Right cardiac atrium (tissue), 5 donors: ENCODE data around the gene SLC8A3. TPM values are rescaled to one million over a fixed set of nuclear protein-coding genes. Genes with fewer than 3 reads are reported as not detected.

Experiments
- ATAC-seq, 2 donors: fragments of 200-7000 bp; cut with Tn5 transposase; one replicate each; pipeline versions ENCODE4 v1.8.0 to v1.9.1; 2020; ENCODE audit warnings: moderate library complexity in 2 of 2, mild to moderate bottlenecking in 1 of 2
- DNase-seq, 3 donors: peaks; one replicate each; pipeline ENCODE4 v3.0.0-alpha.2; 2020
- H3K27ac ChIP-seq: one replicate; pipeline ENCODE4 v1.5.1; 2013; ENCODE audit warnings: mild to moderate bottlenecking, low read length, control low read depth, moderate library complexity
- H3K27me3 ChIP-seq: one replicate; pipeline ENCODE4 v1.6.1; 2013; ENCODE audit not compliant: control insufficient read depth, insufficient read depth
- H3K4me1 ChIP-seq: one replicate; pipeline ENCODE4 v1.6.1; 2013; ENCODE audit warnings: low read length; ENCODE audit not compliant: control insufficient read depth, insufficient read depth
- H3K4me3 ChIP-seq: one replicate; pipeline ENCODE4 v1.5.1; 2013; ENCODE audit warnings: low read length, control low read depth
- H3K9me3 ChIP-seq: one replicate; pipeline ENCODE4 v1.6.1; 2013; ENCODE audit warnings: low read length; ENCODE audit not compliant: control insufficient read depth
- WGBS: extraction: QIAGEN DNeasy Blood & Tissue Kit; methylation state at CpG from one replicate; pipeline ENCODE4 v1.1.7; 2013; 5-methylcytosine and 5-hydroxymethylcytosine counted together
- intact Hi-C, 4 donors: fragments of 100-400 bp; cut with DNase I; formaldehyde crosslinking; loops; one replicate each; pipeline versions ENCODE4 v1.11.0 to v1.14.0; 2022 to 2023
- polyA plus RNA-seq: library from polyadenylated mRNA; stranded (reverse); fragments of 200-250 nt; gene quantifications from one replicate; pipeline ENCODE4 v1.2.3, GENCODE V29; 2013
- total RNA-seq, 4 donors: library from RNA; stranded (reverse); fragmentation: NEBNext Ultra II Directional; extraction: Animal tissue kit (Norgen Biotek cat#: 25700); gene quantifications; one replicate each; pipeline ENCODE4 v1.2.1, GENCODE V29; 2021
- donor health status: healthy with polysubstance abuse.
- donor health status: DM: no; HTN: yes; CAD: no.
- donor health status: DM: no; HTN: no; CAD: no.
- donor health status: DM: no; HTN: yes; CAD: no; lungs with severe emphysema.
- donor health status: DM: yes; HTN: yes; CAD: no.

Gene SLC8A3
- total and polyA plus RNA-seq, 5 donors = 0.06 to 0.28 (median 0.08) TPM; not detected in 1

DNA sequence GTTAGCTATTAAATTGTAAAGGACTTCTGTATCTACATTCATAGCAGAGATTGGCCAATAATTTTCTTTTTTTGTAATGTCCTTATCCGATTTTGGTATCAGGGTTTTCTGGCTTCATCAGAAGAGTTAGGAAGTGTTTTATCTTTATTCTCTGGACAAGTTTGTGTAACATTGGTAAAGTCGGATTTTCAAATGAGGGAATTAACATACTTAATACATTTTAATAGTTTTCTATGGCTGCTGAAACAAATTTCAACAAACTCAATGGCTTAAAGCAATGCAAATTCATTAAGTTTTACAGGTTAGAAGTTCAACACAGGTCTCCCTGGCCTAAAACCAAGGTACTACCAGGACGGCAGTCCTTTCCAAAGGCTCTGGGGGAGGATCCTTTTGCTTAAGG lies 13.2 kb upstream of the SLC8A3 start:
- DNase-seq (no peak), ATAC-seq (no peak)
- Histone ChIP-seq H3K27ac (no peak overlapping the region), H3K4me3 (no peak overlapping the region), H3K4me1 (no peaks in the 10 kb centered on the region), H3K9me3 (no peaks in the 10 kb centered on the region), H3K27me3 (peaks cover 3% of the 10 kb centered on the region)
- 77% methylated on average over 3 of the region's 3 CpGs for WGBS
- intact Hi-C loops = no loop called here

DNA sequence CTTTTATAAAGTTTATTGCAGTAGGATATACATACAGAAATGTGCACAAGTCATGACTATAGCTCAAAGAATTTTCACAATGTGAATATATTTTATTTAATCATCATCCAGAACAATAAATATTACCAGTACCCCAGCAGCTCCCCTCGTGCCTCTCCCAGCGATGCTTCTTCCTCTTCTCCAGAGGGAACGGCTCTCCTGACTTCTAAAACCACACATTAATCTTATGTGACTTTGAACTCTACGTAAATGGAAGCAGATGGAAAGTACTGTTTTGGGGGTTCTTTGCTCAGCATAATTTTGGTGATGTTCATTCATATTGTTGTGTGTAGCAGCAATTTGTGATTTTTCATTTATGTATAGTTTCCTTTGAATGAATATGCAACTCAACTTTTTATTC lies 4.6 kb upstream of the SLC8A3 start:
- intact Hi-C loops = no loop called here
- 68% methylated on average over 4 of the region's 4 CpGs for whole genome bisulfite sequencing
- H3K27ac ChIP-seq = no peak overlapping the region
- ATAC-seq = no peak
- no peak for DNase-seq
- no peak overlapping the region for H3K4me3 ChIP-seq
- peaks cover 3% of the 10 kb centered on the region for H3K27me3 ChIP-seq
- H3K4me1 ChIP-seq = no peaks in the 10 kb centered on the region
- no peaks in the 10 kb centered on the region for H3K9me3 ChIP-seq

DNA sequence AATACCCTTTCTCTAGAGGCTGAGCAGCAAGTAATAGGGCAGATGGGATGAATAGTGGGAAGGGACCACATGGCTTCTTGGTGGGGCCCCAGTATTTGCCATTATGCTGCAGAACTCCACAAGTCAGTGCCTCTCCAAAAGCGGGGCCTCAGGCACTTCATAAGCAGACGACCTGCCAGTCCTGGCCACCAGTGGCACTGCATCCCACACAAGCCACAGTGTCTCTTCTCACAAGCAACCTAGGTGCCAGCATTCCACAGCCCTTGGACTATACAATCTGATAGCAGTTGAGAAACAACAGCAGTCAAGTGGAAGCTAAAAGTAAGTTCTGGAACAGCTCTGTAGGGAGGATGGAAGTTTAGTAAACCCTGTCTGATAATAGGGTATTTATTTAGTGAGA lies 4.2 kb upstream of the SLC8A3 start:
- ATAC-seq (no peak), DNase-seq (no peak)
- peaks cover 3% of the 10 kb centered on the region for H3K27me3 ChIP-seq
- no peak overlapping the region for H3K27ac ChIP-seq
- WGBS = 68% methylated on average over 2 of the region's 2 CpGs
- no peaks in the 10 kb centered on the region for H3K4me1 ChIP-seq
- H3K4me3 ChIP-seq = no peak overlapping the region
- intact Hi-C loops = no loop called here
- no peaks in the 10 kb centered on the region for H3K9me3 ChIP-seq

DNA sequence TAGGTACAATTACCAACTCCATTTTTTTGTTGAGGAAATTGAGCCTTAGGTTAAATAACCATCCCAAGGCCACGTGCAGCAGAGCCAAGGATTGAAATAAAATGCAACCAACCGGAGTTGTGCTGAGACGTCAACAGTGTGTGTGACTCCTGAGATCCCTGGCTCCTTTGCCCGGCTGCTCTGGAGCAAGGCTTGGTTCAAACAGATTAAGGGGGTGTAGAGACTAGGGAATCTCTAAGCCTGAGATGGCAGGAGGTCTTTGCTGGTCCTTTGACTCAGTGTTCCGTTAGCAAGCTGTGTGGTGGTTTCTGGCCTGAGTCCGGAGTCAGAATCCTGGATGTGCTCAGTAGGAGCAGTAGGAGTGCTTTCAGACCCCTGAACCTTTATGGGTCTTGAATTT lies 1.4 kb upstream of the SLC8A3 start:
- Histone ChIP-seq H3K27ac (no peak overlapping the region), H3K27me3 (peaks cover 3% of the 10 kb centered on the region), H3K4me3 (no peak overlapping the region), H3K4me1 (no peaks in the 10 kb centered on the region), H3K9me3 (no peaks in the 10 kb centered on the region)
- WGBS = 78% methylated on average over 6 of the region's 6 CpGs
- intact Hi-C loops = no loop called here
- DNase-seq (no peak), ATAC-seq (no peak)

DNA sequence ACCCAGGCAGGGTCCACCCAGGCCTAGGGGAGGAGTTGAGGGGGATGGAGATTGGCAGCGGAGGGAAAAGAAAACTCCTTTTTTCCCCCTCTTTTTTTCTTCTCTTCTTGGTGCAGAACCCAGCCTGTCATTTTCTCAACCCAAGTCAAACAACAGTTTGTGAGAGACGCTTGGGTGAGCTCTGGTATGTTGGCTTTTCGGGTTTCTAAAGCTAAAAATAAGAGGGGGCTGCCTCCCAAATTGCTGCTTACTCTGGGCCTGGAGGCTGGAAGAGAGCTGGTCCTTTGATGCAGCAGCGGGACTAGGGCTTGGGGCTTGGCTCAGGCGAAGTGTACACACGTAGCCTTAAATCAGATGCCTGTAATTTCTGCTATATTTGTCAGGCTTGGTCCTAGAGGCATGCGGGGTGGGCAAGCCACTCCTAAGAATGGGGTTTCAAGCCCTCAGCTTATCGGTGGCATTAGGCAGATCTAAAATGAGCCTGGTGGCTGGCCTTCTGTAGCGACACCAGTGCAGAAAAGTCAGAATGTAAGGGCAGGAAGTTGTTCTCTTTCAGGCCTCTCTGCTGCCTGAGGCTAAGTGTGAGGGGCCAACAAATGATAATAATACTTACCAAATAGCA lies 816 bp upstream of the SLC8A3 start:
- intact Hi-C loops = no loop called here
- H3K9me3 ChIP-seq = no peaks in the 10 kb centered on the region
- H3K27ac ChIP-seq = no peak overlapping the region
- peaks cover 3% of the 10 kb centered on the region for H3K27me3 ChIP-seq
- no peak for ATAC-seq
- DNase-seq = no peak
- H3K4me3 ChIP-seq = peak overlapping the region; percentile 43
- no peaks in the 10 kb centered on the region for H3K4me1 ChIP-seq
- WGBS = 26% methylated on average over 9 of the region's 9 CpGs

DNA sequence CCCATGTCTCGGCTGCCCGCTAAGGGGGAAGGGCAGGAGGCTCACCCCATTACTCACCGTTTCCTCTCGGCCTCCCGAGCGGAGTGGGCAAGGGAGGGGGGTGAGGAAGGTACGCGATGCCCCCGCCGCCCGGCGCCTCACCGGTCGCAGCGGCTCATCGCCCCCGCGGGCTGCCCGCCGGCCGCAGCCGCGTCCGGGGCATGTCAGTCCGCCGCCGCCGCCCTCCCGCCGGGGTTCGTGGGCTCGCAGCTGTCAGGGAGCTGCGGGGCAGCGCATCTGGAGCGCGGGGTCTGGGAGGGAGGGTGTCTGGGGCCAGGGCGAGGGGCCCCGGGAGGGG lies 461 bp downstream of the SLC8A3 start:
- ATAC-seq (no peak), DNase-seq (peak in 1 of 3 donors; percentile 38)
- under 1% methylated on average over 38 of the region's 38 CpGs for WGBS
- no peaks in the 10 kb centered on the region for H3K9me3 ChIP-seq
- H3K27ac ChIP-seq = no peak overlapping the region
- H3K27me3 ChIP-seq = peaks cover 3% of the 10 kb centered on the region
- intact Hi-C loops = no loop called here
- peak overlapping the region; percentile 43 for H3K4me3 ChIP-seq
- H3K4me1 ChIP-seq = no peaks in the 10 kb centered on the region

DNA sequence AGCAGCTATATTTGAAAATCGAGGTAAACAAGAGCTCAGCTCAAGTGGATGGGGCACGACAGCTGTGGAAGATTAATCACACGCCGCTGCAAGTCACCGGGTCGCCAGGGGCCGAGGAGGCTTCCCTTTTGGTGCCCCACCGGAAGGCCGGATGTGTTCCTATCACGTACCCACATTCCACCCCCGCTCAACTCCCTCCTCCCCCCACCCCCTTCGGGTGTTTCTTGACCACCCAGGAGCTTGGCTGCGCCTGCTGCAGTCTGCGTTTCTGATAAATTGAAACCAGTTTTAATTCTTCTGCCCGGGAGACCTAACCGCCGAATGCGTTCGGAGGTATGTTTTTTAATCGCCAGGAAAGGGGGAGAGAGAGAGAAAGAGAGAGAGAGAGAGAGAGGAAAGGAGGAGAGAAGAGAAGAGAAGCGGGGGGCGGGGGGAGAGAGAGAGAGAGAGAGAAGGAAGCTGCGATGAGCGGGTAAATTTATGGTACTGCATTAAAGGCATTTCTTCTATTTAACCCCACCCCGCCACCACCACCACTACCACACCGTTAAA lies 1.8 kb downstream of the SLC8A3 start:
- peak overlapping the region; percentile 43 for H3K4me3 ChIP-seq
- intact Hi-C loops = no loop called here
- H3K9me3 ChIP-seq = no peaks in the 10 kb centered on the region
- H3K27me3 ChIP-seq = peaks cover under 1% of the 10 kb centered on the region
- no peak overlapping the region for H3K27ac ChIP-seq
- H3K4me1 ChIP-seq = no peaks in the 10 kb centered on the region
- ATAC-seq (no peak), DNase-seq (peak; percentile 18 to 49 (median 45))
- 1% methylated on average over 26 of the region's 26 CpGs for WGBS

DNA sequence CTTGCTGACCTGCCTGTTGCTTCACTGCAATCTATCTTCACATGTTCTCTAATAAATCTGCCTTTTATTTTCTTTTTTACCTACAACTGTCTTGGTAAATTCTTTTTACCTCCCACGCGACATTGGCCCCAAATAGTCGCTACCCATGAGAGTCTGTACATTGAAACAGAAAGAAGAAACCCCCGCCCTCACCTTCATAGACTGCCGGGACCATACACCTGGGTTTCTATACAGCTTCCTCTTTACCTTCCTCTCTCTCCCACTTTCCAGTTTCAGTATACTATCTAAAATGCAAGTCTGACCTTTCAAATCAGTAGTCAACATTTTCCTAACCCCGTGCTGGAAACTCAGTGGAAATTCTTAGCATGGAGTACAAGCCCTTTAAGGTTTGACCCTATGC lies 4.8 kb downstream of the SLC8A3 start:
- Histone ChIP-seq H3K27me3 (no peaks in the 10 kb centered on the region), H3K4me3 (no peak overlapping the region), H3K4me1 (no peaks in the 10 kb centered on the region), H3K27ac (no peak overlapping the region), H3K9me3 (no peaks in the 10 kb centered on the region)
- intact Hi-C loops = no loop called here
- no peak for DNase-seq
- WGBS = 83% methylated on average over 6 of the region's 6 CpGs
- ATAC-seq = no peak

DNA sequence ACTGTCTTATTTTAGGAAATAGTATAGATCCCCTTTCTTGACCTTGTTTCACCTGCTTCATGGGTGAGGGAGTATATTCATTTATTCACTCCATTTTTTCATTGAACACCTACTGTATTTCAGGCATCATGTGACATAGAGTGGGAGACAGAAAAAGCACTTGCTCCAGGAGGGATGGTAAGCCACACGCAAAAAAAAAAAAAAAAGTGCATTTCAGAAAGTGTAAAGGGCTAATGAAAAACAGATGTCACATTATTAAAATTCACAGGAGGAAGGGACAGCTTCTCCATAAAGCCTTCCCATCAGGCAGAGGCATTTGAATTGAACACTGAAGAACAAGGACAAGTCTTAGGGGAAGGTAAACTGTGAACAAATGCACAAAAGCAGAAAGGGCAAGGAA lies 7.5 kb downstream of the SLC8A3 start:
- H3K4me3 ChIP-seq = no peak overlapping the region
- no peaks in the 10 kb centered on the region for H3K9me3 ChIP-seq
- ATAC-seq = no peak
- no peaks in the 10 kb centered on the region for H3K4me1 ChIP-seq
- DNase-seq = no peak
- intact Hi-C loops = no loop called here
- no peaks in the 10 kb centered on the region for H3K27me3 ChIP-seq
- H3K27ac ChIP-seq = no peak overlapping the region
- 72% methylated on average over 1 of the region's 1 CpG for WGBS

DNA sequence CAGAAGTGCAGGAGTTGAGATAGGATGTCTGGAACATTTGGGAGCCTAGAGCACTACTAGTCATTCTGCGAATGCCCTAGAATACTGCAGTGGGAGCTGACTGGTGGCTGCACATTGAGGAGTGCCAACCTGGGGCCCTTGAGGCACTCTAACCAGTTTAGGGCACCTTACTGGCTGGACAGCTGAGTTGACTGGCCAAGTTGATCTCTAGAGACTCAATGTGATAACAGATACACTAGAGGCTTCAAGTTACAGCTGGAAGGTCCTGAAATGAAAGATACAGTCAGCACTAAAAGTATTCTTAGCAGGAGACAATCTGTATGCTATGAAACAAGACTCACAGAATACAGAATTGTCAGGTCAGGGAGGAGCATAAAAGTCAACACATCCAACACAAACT lies 8.0 kb downstream of the SLC8A3 start:
- Histone ChIP-seq H3K27ac (no peak overlapping the region), H3K27me3 (no peaks in the 10 kb centered on the region), H3K4me1 (no peaks in the 10 kb centered on the region), H3K9me3 (no peaks in the 10 kb centered on the region), H3K4me3 (no peak overlapping the region)
- 68% methylated on average over 1 of the region's 1 CpG for whole genome bisulfite sequencing
- ATAC-seq (peak in 1 of 2 donors; percentile 54), DNase-seq (no peak)
- intact Hi-C loops = no loop called here

DNA sequence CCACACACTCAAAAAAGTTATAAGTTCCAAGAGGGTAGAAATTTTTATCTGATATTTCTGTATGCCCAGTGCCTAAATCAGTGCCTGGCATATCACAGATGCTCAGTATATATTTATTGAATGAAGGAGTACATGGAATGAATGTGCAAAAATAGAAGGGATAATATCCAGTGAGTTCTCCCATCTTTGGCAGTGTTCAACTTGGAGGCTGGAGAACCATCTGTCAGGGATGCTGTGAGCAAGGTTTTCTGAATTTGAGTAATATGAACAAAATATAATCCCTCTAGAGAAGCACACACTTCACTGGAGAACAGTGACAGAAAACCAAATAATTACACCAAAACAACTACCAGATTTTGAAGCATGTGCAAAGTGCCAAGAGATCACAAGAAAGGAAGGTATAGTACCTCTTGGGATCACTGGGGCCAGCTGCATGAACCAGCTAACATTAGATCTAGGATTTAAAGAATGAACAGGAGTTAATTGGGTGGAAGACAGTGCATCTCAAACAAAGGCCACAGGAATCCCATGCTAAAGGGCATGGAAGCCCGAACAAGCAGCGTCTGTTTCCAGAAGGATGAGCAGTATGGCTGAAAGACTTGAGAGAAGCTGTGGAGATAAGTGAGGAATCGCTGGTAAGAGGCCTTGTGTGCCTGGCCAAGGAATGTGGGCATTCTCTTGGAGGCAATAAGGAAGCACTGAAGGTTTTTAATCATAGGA lies 11.5 kb downstream of the SLC8A3 start:
- ATAC-seq (no peak), DNase-seq (no peak)
- WGBS = 72% methylated on average over 3 of the region's 3 CpGs
- Histone ChIP-seq H3K27me3 (no peaks in the 10 kb centered on the region), H3K27ac (no peak overlapping the region), H3K4me1 (no peaks in the 10 kb centered on the region), H3K9me3 (no peaks in the 10 kb centered on the region), H3K4me3 (no peak overlapping the region)
- intact Hi-C loops = no loop called here
